GM12878 (cell line): Measurements from ENCODE around the gene CZIB. TPM values are rescaled to one million over a fixed set of nuclear protein-coding genes. Genes with fewer than 3 reads are reported as not detected.

ENCODE experiments used
- ATAC-seq: fragments of 200-7000 bp; cut with Tn5 transposase; 3 replicates; pipeline ENCODE4 v1.9.1; 2020; ENCODE audit warnings: mild to moderate bottlenecking, moderate library complexity
- BruUV-seq: library from RNA; stranded (reverse); fragments of 400-500 nt; replicated peaks from 2 replicates; lab custom pipeline; 2021; lab: Mats Ljungman, UMichigan
- CTCF ChIA-PET: fragments of 300-600 bp; sonication (Branson Sonifier 250); formaldehyde crosslinking; extraction: SDS; loops from one replicate; lab custom pipeline; 2021; ENCODE audit warnings: inconsistent platforms; lab: Yijun Ruan, JAX
- POLR2A ChIA-PET: fragments of 350-600 bp; formaldehyde crosslinking; extraction: SDS; loops from one replicate; lab custom pipeline; 2021; ENCODE audit warnings: inconsistent platforms; lab: Charles Lee
- RAD21 ChIA-PET: fragments of 300-600 bp; sonication (Branson Sonifier 250); formaldehyde crosslinking; loops from one replicate; lab custom pipeline; 2023; ENCODE audit warnings: antibody characterized with exemption; ENCODE audit not compliant: unreplicated experiment; lab: Charles Lee
- SMC1A ChIA-PET: fragments of 300-600 bp; sonication (Branson Sonifier 250); formaldehyde crosslinking; loops from one replicate; lab custom pipeline; 2023; ENCODE audit not compliant: unreplicated experiment, uncharacterized antibody; lab: Charles Lee
- DNase-seq: peaks from one replicate; pipeline ENCODE4 v3.0.0-alpha.2; 2011; ENCODE audit warnings: low read depth, low spot score
- FAIRE-seq: peaks from 3 replicates; lab custom pipeline; 2011; peaks lifted over from hg19 to GRCh38; lab: Jason Lieb, UNC
- H2AFZ ChIP-seq: 2 replicates; pipeline ENCODE4 v1.6.0; 2011; ENCODE audit warnings: low read depth, low read length, control low read depth; ENCODE audit not compliant: control insufficient read depth
- H3K27ac ChIP-seq: 2 replicates; pipeline ENCODE4 v1.5.1; 2011; ENCODE audit warnings: control low read depth; ENCODE audit not compliant: control insufficient read depth, insufficient read depth
- H3K27me3 ChIP-seq, 2 experiments: replicated peaks in 1 of 2; 2 replicates each; pipeline versions ENCODE4 v1.6.0 to v1.6.1; 2011; ENCODE audit warnings: low read length in 1 of 2; ENCODE audit not compliant: control insufficient read depth in 2 of 2, insufficient read depth in 2 of 2
- H3K36me3 ChIP-seq, 2 experiments: 2 replicates each; pipeline ENCODE4 v1.5.1; 2011; ENCODE audit warnings: low read length in 1 of 2; ENCODE audit not compliant: control insufficient read depth in 2 of 2, insufficient read depth in 2 of 2
- H3K4me1 ChIP-seq: 2 replicates; pipeline ENCODE4 v1.6.1; 2011; ENCODE audit warnings: mild to moderate bottlenecking, low read length, moderate library complexity, mixed read lengths; ENCODE audit not compliant: control insufficient read depth, insufficient read depth
- H3K4me2 ChIP-seq: 2 replicates; pipeline ENCODE4 v1.6.0; 2011; ENCODE audit warnings: control low read depth; ENCODE audit not compliant: control insufficient read depth, insufficient read depth
- H3K4me3 ChIP-seq: fragments of 200-600 bp; sonication (generic); 2 replicates; pipeline ENCODE4 v1.5.1; 2016
- H3K79me2 ChIP-seq: 2 replicates; pipeline ENCODE4 v1.6.0; 2011; ENCODE audit warnings: low read length; ENCODE audit not compliant: control insufficient read depth, insufficient read depth
- H3K9ac ChIP-seq: 2 replicates; pipeline ENCODE4 v1.8.0; 2011; ENCODE audit warnings: low read length, control low read depth, mixed read lengths; ENCODE audit not compliant: control insufficient read depth, insufficient read depth
- H3K9me3 ChIP-seq: replicated peaks from 3 replicates; pipeline ENCODE4 v1.5.1; 2011; ENCODE audit warnings: mild to moderate bottlenecking, low read length; ENCODE audit not compliant: control insufficient read depth, insufficient read depth
- H4K20me1 ChIP-seq: 2 replicates; pipeline ENCODE4 v1.6.0; 2011; ENCODE audit not compliant: control insufficient read depth, insufficient read depth
- ZNF207 ChIP-seq: fragments of 450-650 bp; IDR thresholded peaks from 2 replicates; pipeline ENCODE4 v1.6.1; 2014; ENCODE audit warnings: antibody characterized with exemption, mild to moderate bottlenecking, borderline replicate concordance
- WGBS: methylation state at CpG from one replicate; pipeline ENCODE4 v1.1.6; 2016; ENCODE audit warnings: low lambda C conversion rate; ENCODE audit not compliant: insufficient replicate concordance, insufficient coverage; ENCODE audit errors: missing lambda C conversion rate; 5-methylcytosine and 5-hydroxymethylcytosine counted together
- in situ Hi-C: fragments of 300-500 bp; cut with MboI; formaldehyde crosslinking; loops from 9 replicates; pipeline ENCODE4 v1.14.3; 2018; ENCODE audit warnings: mixed read lengths
- intact Hi-C: fragments of 100-400 bp; cut with micrococcal nuclease; formaldehyde crosslinking; loops from one replicate; pipeline ENCODE4 v1.14.2; 2022; ENCODE audit not compliant: unreplicated experiment
- polyA plus RNA-seq, 11 experiments: library from polyadenylated mRNA; depleted of rRNA in 4 of 11; unstranded in 6 of 11; stranded (reverse) in 5 of 11; fragments of >200 nt; fragmentation: Nextera tagmentation in 4 of 11; fragmentation: Illumina TruSeq in 1 of 11; extraction: Ambion mirVana in 4 of 11; extraction: Trizol in 1 of 11; gene quantifications; 1 replicate in 1 of 11; 2 replicates in 10 of 11; pipeline versions ENCODE4 v1.2.1 to v1.2.3, GENCODE V29; 2011 to 2016; ENCODE audit warnings: inconsistent platforms in 2 of 11, missing spikeins in 2 of 11, low read depth in 1 of 11
- total RNA-seq, 4 experiments: library from RNA; depleted of rRNA in 3 of 4; stranded (reverse); fragments of >200 nt in 3 of 4; fragmentation: Illumina TruSeq in 1 of 4; extraction: Trizol in 1 of 4; gene quantifications; 2 replicates each; pipeline versions ENCODE4 v1.2.1 to v1.2.3, GENCODE V29; 2013 to 2021
- TF ChIP-seq, protein P1 (sequence below): fragments of 450-650 bp; IDR thresholded peaks from 2 replicates; pipeline ENCODE4 v1.6.1; 2018; ENCODE audit warnings: borderline replicate concordance, mild to moderate bottlenecking; ENCODE audit not compliant: partially characterized antibody
- TF ChIP-seq, protein P2 (sequence below): fragments of 450-650 bp; IDR thresholded peaks from 2 replicates; pipeline ENCODE4 v1.6.1; 2016; ENCODE audit warnings: mild to moderate bottlenecking

CZIB gene
- total and polyA plus RNA-seq, 10 of the 15 experiments (the other 5 are each of a cell fraction or from before 2014, with no cell fraction given) = 36.1 to 68.3 (median 50.4) TPM

DNA sequence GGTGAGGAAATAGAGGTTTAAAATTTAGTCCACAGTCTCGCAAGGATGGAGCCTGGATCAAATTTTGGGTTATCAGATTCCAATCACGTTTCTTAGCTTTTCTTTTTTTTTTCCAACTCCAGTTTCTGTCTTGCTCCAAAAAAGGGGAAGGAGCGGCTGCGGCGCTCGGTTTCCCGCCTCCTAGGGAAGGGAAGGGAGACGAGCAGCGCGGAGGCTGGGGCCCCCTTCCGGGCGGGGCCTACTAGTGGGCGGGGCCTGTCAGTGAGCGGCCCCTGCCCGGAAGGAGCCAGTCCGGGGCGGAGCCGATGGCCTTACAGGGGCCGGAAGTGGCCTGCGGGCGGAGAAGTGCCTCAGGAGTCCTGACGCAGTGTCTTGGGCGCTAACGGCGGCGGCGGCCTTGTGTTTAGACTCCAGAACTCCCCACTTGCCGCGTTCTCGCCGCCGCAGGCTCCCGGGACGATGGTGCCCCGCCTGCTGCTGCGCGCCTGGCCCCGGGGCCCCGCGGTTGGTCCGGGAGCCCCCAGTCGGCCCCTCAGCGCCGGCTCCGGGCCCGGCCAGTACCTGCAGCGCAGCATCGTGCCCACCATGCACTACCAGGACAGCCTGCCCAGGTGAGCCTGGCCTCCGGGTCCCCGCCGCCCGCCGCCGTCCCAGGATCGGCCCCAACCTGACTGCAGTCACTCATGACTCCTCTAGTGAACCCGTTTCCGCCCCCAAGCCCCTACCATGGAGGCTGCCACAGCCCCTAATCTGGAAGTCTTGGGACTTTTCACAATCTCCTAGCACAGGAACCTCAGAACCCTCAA lies 23.7 kb downstream of the CZIB start, which contains the start of gene CPT2 (continued):
- TF ChIP-seq, protein P1, sequence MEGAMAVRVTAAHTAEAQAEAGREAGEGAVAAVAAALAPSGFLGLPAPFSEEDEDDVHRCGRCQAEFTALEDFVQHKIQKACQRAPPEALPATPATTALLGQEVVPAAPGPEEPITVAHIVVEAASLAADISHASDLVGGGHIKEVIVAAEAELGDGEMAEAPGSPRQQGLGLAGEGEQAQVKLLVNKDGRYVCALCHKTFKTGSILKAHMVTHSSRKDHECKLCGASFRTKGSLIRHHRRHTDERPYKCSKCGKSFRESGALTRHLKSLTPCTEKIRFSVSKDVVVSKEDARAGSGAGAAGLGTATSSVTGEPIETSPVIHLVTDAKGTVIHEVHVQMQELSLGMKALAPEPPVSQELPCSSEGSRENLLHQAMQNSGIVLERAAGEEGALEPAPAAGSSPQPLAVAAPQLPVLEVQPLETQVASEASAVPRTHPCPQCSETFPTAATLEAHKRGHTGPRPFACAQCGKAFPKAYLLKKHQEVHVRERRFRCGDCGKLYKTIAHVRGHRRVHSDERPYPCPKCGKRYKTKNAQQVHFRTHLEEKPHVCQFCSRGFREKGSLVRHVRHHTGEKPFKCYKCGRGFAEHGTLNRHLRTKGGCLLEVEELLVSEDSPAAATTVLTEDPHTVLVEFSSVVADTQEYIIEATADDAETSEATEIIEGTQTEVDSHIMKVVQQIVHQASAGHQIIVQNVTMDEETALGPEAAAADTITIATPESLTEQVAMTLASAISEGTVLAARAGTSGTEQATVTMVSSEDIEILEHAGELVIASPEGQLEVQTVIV = peak; percentile 46
- TF ChIP-seq, all 136 proteins: peak for 44

DNA sequence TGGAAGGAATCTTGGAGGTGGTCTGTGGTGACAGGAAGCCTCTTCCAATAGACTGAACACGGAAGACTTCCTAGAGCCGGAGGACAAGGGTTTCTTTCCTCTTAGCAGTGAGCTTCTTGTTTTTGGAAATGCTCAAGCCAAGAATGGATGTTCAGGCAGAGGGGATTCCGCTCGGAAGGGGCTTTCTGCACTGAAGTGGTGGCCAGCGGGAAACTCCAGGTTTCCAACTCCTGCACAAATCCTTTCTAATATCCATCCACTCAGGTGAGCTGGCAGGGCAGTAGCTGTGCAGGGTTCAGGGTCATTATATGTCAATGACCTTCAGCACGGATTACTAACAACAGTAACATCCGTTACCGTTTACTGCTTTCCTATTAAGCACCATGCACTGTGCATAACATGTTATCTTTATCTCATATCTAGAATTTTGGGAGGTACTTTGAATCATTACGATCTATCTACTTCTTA lies 24.4 kb downstream of the CZIB start:
- Histone ChIP-seq H2AFZ (peak overlapping the region; percentile 84), H3K36me3 (peaks cover 0 to 4% of the 10 kb centered on the region in 2 experiments; a peak in 1 of 4 replicates), H3K27me3 (no peaks in the 10 kb centered on the region), H3K4me2 (peak overlapping the region; percentile 53), H3K4me3 (peak overlapping the region; percentile 72), H3K79me2 (peaks cover 16% of the 10 kb centered on the region), H4K20me1 (no peaks in the 10 kb centered on the region), H3K9me3 (no peaks in the 10 kb centered on the region), H3K27ac (0 out of 2 replicates have a peak overlapping the region, but pooled peaks have one; percentile 94), H3K4me1 (peaks cover 2% of the 10 kb centered on the region; the same call in 1 of the 2 replicates), H3K9ac (peak overlapping the region; percentile 99)
- ChIA-PET RAD21 (no interaction called here), SMC1A (no interaction called here), POLR2A (interaction anchor here (0.6 to 0.9 kb wide), 2 partner anchors 16 to 169 kb away, joined by 3 read pairs; no protein-coding TSS in a partner anchor), CTCF (interaction anchor here (1.4 to 3.9 kb wide), 4 partner anchors 10 to 197 kb away, joined by 4 to 32 read pairs (median 6); no protein-coding TSS in a partner anchor)
- peak; percentile 3 for ATAC-seq
- WGBS = 50% methylated on average over 9 of the region's 9 CpGs
- in situ Hi-C loops (loop anchor here (25.0 kb wide), 1 partner anchor 284 kb away; the partner anchor contains the start of gene ECHDC2), intact Hi-C loops (loop anchor here (2.0 kb wide), 1 partner anchor 25 kb away; the partner anchor contains the start of gene CZIB)
- TF ChIP-seq ZNF207 = no peak
- TF ChIP-seq, protein P2, sequence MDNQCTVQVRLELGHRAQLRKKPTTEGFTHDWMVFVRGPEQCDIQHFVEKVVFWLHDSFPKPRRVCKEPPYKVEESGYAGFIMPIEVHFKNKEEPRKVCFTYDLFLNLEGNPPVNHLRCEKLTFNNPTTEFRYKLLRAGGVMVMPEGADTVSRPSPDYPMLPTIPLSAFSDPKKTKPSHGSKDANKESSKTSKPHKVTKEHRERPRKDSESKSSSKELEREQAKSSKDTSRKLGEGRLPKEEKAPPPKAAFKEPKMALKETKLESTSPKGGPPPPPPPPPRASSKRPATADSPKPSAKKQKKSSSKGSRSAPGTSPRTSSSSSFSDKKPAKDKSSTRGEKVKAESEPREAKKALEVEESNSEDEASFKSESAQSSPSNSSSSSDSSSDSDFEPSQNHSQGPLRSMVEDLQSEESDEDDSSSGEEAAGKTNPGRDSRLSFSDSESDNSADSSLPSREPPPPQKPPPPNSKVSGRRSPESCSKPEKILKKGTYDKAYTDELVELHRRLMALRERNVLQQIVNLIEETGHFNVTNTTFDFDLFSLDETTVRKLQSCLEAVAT = peak; percentile 57; the same call in 1 of the 2 replicates
- no peak for DNase-seq
- BruUV-seq = TSS peak; percentile 70
- no peak for FAIRE-seq
